GM18951 (cell line): ENCODE data around the gene CDC23.
"Not testable (repeated sequence)": the region's sequence is repeated elsewhere in the genome, so short reads cannot be mapped to it uniquely, and the experiment has no call there.

ENCODE experiments used
- POLR2A ChIP-seq: IDR thresholded peaks from 4 replicates; pipeline ENCODE4 v1.6.1; 2011; ENCODE audit warnings: mild to moderate bottlenecking; ENCODE audit not compliant: insufficient read length, insufficient read depth; ENCODE audit errors: extremely low read depth
- in situ Hi-C: fragments of 300-500 bp; cut with MboI; formaldehyde crosslinking; loops from one replicate; pipeline ENCODE4 v1.12.0; 2022; ENCODE audit warnings: low sequenced_read_pairs, mixed read lengths, inconsistent platforms; ENCODE audit not compliant: unreplicated experiment

Gene CDC23, protein sequence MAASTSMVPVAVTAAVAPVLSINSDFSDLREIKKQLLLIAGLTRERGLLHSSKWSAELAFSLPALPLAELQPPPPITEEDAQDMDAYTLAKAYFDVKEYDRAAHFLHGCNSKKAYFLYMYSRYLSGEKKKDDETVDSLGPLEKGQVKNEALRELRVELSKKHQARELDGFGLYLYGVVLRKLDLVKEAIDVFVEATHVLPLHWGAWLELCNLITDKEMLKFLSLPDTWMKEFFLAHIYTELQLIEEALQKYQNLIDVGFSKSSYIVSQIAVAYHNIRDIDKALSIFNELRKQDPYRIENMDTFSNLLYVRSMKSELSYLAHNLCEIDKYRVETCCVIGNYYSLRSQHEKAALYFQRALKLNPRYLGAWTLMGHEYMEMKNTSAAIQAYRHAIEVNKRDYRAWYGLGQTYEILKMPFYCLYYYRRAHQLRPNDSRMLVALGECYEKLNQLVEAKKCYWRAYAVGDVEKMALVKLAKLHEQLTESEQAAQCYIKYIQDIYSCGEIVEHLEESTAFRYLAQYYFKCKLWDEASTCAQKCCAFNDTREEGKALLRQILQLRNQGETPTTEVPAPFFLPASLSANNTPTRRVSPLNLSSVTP

DNA sequence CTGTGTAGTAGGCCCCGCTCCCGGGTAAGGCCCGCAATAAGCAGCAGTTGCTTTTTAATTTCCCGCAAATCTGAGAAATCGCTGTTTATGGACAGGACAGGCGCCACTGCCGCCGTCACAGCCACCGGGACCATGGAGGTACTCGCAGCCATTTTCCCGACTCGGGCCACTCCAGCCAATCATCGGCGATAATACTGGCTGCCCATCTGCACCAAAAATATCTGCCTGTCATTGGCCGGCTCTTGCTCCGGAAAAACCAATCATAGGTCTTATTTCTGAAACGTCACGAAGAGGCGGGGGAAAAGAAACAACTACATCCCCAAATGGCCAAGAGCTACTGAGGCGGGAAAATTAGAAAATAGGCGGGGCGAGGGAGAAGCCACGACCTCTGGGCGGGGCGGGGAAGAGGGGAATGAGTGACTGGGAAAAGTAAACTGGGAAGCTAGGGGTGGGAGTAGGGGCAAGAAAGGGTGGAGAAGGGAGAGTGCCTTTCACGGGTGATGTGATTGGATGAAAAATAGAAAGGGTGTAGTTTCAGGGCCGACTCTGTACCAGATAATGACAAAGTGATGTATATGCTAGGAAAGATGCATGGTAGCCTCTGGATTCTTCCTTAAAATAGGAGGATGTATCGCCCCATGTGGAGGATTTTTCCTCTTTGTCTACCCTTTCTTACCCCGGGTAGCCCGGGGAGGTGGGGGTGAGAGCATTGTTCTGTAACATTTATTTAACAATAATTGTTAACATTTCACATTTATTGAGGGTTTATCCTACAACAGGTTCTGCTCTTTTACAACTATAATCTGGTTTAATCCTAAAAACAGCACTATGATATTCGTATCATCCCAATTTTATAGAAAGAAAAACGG lies at the start of gene CDC23:
CDC23 (minus strand) TSS at position 163 of the 869 bp plus-strand sequence; CDS start at position 152, 11 bp downstream.
- in situ Hi-C loops: no loop called here
- TF ChIP-seq POLR2A: peak; percentile 84

DNA sequence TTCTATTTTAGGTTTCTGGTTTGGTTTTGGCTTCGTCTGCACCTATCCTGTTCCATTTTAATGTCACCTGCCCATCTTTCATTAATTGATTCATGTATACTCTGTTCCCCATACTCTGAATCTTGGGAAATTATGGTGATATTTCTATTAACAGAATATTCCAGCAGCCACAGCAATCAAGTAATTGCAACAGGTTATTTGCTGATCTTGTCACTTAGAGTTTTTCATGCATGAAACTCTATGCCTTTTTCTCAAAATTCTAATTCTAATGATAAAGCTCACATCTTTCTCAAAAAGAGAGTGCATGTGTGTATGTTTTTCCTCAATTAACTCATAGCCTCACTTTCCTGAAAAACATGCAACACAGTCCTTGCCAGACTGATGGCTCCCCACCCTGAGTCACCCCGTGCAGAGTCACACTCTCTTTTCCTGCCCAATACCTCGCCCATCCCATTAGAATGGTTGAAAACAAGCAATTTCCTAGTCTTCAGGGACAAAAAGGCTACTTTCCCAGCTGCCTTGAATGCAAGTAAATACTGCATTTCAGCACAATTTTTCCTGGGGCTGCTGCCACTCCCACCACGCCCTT lies 45.7 kb upstream of the CDC23 start:
- in situ Hi-C loops: no loop called here
- TF ChIP-seq POLR2A: no peak

DNA sequence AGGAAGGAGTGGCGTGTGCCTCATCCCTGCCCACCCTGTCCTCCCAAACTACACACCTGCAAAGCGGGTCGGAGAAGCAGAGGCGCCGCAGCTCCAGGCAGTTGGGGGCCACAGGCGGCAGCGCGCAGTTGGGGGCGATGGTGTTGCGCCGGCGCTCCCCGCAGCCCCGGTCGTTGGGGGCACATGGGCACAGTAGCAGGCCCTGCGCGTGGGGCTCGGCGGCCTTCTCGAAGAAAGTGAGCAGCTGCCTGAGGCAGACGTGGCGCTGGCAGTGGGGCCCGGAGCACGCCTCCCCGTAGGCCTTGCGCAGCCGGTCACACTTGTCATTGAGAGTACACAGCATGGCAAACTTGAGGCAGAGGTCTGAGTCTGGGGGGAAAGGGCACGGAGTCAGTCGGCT lies 44.5 kb upstream of the CDC23 start:
- no peak for TF ChIP-seq POLR2A

DNA sequence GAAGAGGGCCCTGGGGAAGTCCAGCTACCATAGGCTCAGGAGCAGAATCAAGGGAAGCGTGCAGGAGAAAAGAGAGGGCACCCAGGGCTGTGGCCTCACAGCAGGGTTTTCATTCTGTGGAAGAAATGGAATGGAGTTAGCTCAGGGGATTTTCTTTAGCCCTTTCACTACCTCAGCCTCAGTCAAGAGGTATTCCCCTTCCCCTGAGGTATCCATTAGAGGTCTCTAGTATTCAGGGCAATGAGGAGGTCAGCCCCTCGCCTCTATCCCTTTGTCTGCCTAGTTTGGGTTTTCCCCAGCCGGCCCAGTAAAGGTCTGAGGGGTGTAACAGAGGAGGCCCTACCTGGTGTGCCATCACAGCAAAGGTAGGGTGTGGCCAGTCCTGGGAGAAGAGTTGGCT lies 39.8 kb upstream of the CDC23 start:
- no peak for TF ChIP-seq POLR2A
- in situ Hi-C loops: no loop called here

More for the DNA sequence above, 44.5 kb upstream of the CDC23 start:
- in situ Hi-C loops: no loop called here

DNA sequence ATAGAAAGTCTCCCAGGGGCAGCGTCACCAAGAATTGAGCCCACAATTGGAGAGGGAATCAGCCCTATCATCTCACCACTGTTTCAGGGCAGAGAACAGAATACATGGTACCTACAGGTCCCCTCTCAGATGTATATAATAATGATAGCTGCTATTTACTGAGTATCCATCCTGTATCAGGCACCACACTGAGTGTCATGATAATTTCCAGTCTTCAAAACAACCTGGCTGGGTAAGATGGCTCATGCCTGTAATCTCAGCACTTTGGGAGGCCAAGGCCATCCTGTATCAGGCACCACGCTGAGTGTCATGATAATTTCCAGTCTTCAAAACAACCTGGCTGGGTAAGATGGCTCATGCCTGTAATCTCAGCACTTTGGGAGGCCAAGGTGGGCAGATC lies 34.7 kb upstream of the CDC23 start:
- in situ Hi-C loops: not testable (repeated sequence)

DNA sequence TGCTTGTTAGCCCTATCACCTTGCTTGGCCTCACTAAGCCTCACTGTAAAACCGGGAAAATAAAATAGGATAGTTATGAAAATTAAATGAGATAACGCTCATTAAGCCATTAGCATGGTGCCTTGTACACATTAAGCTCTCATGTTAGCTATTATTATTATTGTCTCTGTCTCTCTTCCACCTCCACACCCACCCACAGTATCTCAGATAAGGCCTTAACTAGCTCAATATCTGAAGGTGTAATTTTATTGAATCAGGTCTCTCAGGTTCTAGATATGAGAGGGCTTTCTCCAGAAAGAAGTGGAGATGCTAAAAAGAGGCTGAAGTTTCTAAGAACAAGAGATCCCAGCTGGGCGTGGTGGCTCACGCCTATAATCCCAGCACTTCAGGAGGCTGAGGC lies 33.7 kb upstream of the CDC23 start:
- in situ Hi-C loops: no loop called here
- TF ChIP-seq POLR2A: no peak

DNA sequence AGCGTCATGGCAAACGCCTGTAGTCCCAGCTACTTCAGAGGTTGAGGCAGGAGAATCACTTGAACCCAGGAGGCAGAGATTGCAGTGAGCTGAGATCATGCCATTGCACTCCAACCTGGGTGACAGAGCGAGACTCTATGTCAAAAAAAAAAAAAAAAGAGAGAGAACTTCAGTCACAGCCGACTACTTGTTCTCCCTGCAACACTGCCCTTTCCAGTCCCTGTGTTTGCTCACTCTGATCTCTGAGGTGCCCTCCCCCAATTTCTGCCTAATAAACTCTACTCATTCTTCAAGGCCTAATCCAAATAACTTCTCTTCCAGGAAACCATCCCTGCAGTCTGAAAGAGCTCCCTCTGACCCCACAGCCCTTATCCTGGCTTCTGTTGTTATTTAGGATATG lies 33.2 kb upstream of the CDC23 start:
- in situ Hi-C loops: no loop called here

DNA sequence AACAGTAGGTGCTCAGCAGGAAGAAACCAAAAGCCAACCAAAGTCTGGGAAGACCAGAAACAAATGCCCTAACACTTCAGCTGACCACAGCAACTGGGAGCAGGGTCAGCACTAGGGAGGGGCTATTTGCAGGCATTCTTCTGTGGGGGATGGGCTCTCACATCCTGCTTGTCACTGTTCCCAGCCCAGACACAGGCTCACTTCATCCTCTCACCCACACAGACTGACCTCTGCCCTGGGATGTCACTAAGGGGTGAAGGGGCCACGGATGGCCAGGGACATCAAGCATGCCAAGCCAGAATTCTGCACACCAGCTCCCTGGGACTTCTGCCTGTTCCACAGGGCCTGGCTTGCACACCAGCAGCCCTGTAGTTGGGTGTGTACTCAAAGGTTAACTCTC lies 32.6 kb upstream of the CDC23 start:
- in situ Hi-C loops: no loop called here
- no peak for TF ChIP-seq POLR2A

More for the DNA sequence above, 33.2 kb upstream of the CDC23 start:
- no peak for TF ChIP-seq POLR2A

DNA sequence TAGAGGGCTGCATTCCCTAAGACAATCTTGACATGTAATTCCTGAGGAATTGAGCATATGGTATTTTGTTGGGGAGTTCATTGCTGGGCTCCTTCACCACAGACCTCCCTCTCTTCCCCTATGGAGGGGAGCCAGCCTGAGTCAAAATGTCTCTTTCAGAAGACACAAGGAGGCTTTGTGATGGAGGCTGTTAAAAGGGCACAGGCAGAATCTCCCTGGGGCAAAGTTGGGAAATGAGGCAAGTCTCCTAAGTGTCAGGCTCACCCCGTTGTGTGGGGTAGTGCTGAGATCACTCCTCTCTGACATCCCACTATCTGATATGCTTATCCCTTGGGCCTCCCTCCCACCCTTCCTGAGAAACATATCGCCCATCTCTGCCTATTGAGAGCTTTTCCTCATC lies 30.7 kb upstream of the CDC23 start:
- TF ChIP-seq POLR2A: no peak
- in situ Hi-C loops: no loop called here

DNA sequence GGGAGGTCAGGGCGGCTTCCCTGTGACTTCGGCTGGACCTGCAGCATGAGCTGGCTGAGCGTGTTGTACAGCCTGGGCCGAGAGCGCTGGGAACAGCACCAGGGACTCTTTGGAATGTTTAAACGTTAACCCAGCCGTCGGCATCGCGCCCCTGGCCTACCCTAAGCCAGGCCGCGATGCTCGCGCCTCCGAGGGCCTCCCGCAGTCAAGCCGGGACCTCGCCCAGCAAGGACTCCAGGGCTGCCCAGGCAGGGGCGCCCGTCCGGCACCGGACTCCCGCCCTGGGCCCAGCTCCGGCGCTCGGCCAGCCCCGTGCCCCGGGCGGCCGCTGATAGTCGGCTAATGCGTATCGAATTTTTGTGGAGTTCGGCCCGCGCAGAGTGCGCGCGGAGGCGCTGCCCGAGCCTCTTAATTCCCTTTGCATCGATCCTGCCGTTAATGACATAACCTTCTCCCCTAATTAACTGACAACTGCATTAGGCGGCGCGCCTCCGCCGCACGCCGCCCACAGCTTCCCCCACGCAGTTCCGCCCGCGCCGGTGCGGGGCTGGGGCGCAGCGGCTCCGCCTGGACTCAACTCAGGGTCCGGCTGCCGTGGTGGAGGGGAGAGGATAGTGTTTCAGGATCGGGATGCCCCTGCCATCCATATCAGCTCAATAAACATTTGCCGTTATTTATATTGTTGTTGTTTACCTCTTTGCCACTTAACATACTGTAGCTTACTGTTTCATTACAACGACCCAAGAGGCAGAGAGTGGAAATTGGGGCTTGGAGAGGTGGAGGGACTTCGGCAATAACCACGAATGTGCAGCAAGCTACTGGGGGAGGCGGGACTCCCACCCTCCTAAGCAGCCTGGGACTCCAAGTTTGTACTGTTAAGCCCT lies 28.8 kb upstream of the CDC23 start:
- no peak for TF ChIP-seq POLR2A
- in situ Hi-C loops: no loop called here

DNA sequence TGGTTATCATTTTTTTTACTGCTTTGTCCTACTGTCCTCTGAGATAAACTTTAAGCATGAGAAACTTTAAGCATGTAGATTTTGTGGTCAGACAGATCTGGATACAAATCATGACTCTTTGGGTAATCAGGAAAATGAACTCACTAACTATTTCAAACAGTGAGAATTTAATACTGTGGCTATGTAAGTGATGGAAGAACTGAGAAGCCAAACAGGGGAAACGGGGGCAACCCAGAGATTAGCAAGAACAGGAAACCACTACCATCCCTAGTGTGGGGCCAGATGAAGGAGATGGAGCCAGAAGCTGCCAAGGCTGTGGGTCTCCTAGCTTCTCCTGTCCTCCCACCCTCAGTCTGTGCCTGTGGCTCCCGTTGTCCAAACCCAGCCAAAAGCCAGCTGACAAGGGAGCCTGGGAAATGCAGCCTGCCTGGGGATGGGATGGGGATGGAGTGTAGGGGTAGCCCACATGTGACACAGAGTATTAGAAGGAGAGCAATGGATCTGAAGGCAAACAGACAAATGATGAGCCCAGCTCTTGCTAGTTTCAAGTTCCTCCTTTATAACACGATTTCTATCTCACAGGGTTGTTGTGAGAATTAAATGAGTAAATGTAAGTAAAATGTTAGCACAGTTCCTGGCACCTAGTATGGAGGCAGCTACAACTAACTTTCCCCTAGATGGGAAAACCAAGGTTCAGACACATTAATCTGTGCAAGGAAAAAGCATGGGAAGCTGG lies 27.7 kb upstream of the CDC23 start:
- in situ Hi-C loops: no loop called here
- no peak for TF ChIP-seq POLR2A

DNA sequence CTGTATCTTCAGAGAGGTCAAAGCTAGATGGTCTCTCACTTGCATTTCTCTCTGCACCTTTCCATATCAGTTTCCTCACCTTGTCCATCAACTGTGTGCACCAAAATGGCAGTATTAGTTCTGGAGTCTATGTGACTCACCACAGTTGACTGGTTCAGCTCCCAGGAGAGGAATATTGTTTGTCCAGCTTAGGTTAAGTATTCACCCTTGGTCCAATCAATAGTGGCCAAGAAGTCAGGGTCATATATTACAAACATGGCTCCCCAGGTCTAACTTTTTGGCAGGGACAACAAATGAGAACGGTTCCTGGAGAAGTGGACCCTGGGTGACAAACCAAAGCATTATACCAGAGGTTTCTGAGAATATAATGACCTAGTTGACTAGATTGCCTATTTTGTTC lies 24.9 kb upstream of the CDC23 start:
- in situ Hi-C loops: no loop called here
- no peak for TF ChIP-seq POLR2A
